WTC11 (cell line): ENCODE results near the gene CELF6. TPM values are rescaled to one million over a fixed set of nuclear protein-coding genes. Genes with fewer than 3 reads are reported as not detected.
A peak's percentile ranks its signal among the peaks of the same experiment; 100 is the strongest.

ENCODE experiments used
- ATAC-seq: fragments of 200-7000 bp; cut with Tn5 transposase; 2 replicates; pipeline ENCODE4 v1.10.0; 2021; ENCODE audit warnings: mild to moderate bottlenecking, moderate library complexity
- CTCF ChIA-PET: fragments of 300-600 bp; sonication (Branson Sonifier 250); formaldehyde crosslinking; loops from one replicate; lab custom pipeline; 2021; ENCODE audit warnings: antibody characterized with exemption; lab: Charles Lee
- POLR2A ChIA-PET: fragments of 350-600 bp; sonication (Branson Sonifier 250); formaldehyde crosslinking; loops from one replicate; lab custom pipeline; 2021; ENCODE audit warnings: antibody characterized with exemption; lab: Charles Lee
- DNase-seq: peaks from one replicate; pipeline ENCODE4 v3.0.0; 2021; ENCODE audit warnings: low spot score
- H3K27ac Mint-ChIP-seq: 2 replicates; pipeline ENCODE4 v1.8.0; 2021; ENCODE audit warnings: mixed read lengths
- H3K27me3 Mint-ChIP-seq: 2 replicates; pipeline ENCODE4 v1.8.0; 2021; ENCODE audit warnings: low read depth, mild to moderate bottlenecking, moderate library complexity, mixed read lengths
- H3K36me3 Mint-ChIP-seq: 2 replicates; pipeline ENCODE4 v1.8.0; 2021; ENCODE audit warnings: mixed read lengths
- H3K4me1 Mint-ChIP-seq: 2 replicates; pipeline ENCODE4 v1.8.0; 2022; ENCODE audit warnings: mixed read lengths
- H3K4me3 Mint-ChIP-seq: 2 replicates; pipeline ENCODE4 v1.8.0; 2021; ENCODE audit warnings: mild to moderate bottlenecking, moderate library complexity, mixed read lengths
- H3K9me3 Mint-ChIP-seq: 2 replicates; pipeline ENCODE4 v1.8.0; 2021; ENCODE audit warnings: mixed read lengths
- AFF4 ChIP-seq: sonication (generic); formaldehyde crosslinking; IDR thresholded peaks from 2 replicates; pipeline ENCODE4 v1.8.1; 2023; ENCODE audit warnings: mild to moderate bottlenecking, missing genetic modification reagents, borderline replicate concordance
- ATF3 ChIP-seq: sonication (generic); formaldehyde crosslinking; conservative IDR thresholded peaks from 2 replicates; pipeline ENCODE4 v1.8.1; 2022; ENCODE audit warnings: mild to moderate bottlenecking, missing genetic modification reagents
- ATF6 ChIP-seq: sonication (generic); formaldehyde crosslinking; IDR thresholded peaks from 2 replicates; pipeline ENCODE4 v1.8.1; 2023; ENCODE audit warnings: mild to moderate bottlenecking, missing genetic modification reagents
- E2F1 ChIP-seq: sonication (generic); formaldehyde crosslinking; IDR thresholded peaks from 2 replicates; pipeline ENCODE4 v1.8.0; 2022; ENCODE audit warnings: mild to moderate bottlenecking, missing genetic modification reagents
- ESRRA ChIP-seq: sonication (generic); formaldehyde crosslinking; IDR thresholded peaks from 2 replicates; pipeline ENCODE4 v1.8.1; 2022; ENCODE audit warnings: mild to moderate bottlenecking, missing genetic modification reagents, borderline replicate concordance
- FOXP1 ChIP-seq: sonication (generic); formaldehyde crosslinking; IDR thresholded peaks from 2 replicates; pipeline ENCODE4 v1.8.0; 2022; ENCODE audit warnings: missing genetic modification reagents, mild to moderate bottlenecking, moderate library complexity, borderline replicate concordance
- IRF2 ChIP-seq: sonication (generic); formaldehyde crosslinking; IDR thresholded peaks from 2 replicates; pipeline ENCODE4 v1.8.0; 2022; ENCODE audit warnings: low read depth, missing genetic modification reagents, borderline replicate concordance
- KAT7 ChIP-seq: sonication (generic); formaldehyde crosslinking; IDR thresholded peaks from 2 replicates; pipeline ENCODE4 v1.8.1; 2023; ENCODE audit warnings: missing genetic modification reagents, mild to moderate bottlenecking, borderline replicate concordance
- PRRX2 ChIP-seq: fragments of 250-450 bp; sonication (Bioruptor Pico); IDR thresholded peaks from 2 replicates; pipeline ENCODE4 v1.8.0; 2021; ENCODE audit warnings: mild to moderate bottlenecking
- RORB ChIP-seq: fragments of 250-450 bp; sonication (Bioruptor Pico); IDR thresholded peaks from 2 replicates; pipeline ENCODE4 v1.9.0; 2021; ENCODE audit warnings: mild to moderate bottlenecking
- SMAD3 ChIP-seq: sonication (generic); formaldehyde crosslinking; IDR thresholded peaks from 2 replicates; pipeline ENCODE4 v1.8.0; 2022; ENCODE audit warnings: missing genetic modification reagents, mild to moderate bottlenecking, borderline replicate concordance
- SP1 ChIP-seq: sonication (generic); formaldehyde crosslinking; conservative IDR thresholded peaks from 2 replicates; pipeline ENCODE4 v1.8.1; 2022; ENCODE audit warnings: missing genetic modification reagents
- USF2 ChIP-seq: sonication (generic); formaldehyde crosslinking; IDR thresholded peaks from 2 replicates; pipeline ENCODE4 v1.8.1; 2023; ENCODE audit warnings: mild to moderate bottlenecking, missing genetic modification reagents, moderate library complexity
- ZNF121 ChIP-seq: sonication (generic); formaldehyde crosslinking; IDR thresholded peaks from 2 replicates; pipeline ENCODE4 v1.8.0; 2023; ENCODE audit warnings: missing genetic modification reagents
- ZNF219 ChIP-seq: sonication (generic); formaldehyde crosslinking; IDR thresholded peaks from 2 replicates; pipeline ENCODE4 v1.8.0; 2023; ENCODE audit warnings: missing genetic modification reagents, mild to moderate bottlenecking, borderline replicate concordance
- ZNF232 ChIP-seq: sonication (generic); formaldehyde crosslinking; IDR thresholded peaks from 2 replicates; pipeline ENCODE4 v1.8.0; 2022; ENCODE audit warnings: mild to moderate bottlenecking, missing genetic modification reagents
- ZNF512 ChIP-seq: sonication (generic); formaldehyde crosslinking; IDR thresholded peaks from 2 replicates; pipeline ENCODE4 v1.8.1; 2022; ENCODE audit warnings: missing genetic modification reagents, borderline replicate concordance
- total RNA-seq: library from RNA; stranded (reverse); gene quantifications from 3 replicates; pipeline ENCODE4 v1.2.3, GENCODE V29; 2021

CELF6 gene
- total RNA-seq, 1 experiment from 2014 or later = not detected

GRCh38 chr15:72323752-72324151 is 3.8 kb upstream of the CELF6 start (continued):
- no peak for TF ChIP-seq AFF4
- no peak for TF ChIP-seq SP1 (CRISPR knock-in tag)
- no peak for TF ChIP-seq ZNF121 (CRISPR knock-in tag)
- no peak for TF ChIP-seq ZNF232 (CRISPR knock-in tag)
- no peak for TF ChIP-seq ZNF512 (CRISPR knock-in tag)

GRCh38 chr15:72319360-72319984 is 485 bp downstream of the CELF6 start:
- Mint-ChIP-seq H3K27ac (no peak overlapping the region), H3K4me1 (peaks cover 12% of the 10 kb centered on the region), H3K9me3 (peaks cover 13% of the 10 kb centered on the region), H3K4me3 (peak overlapping the region; percentile 43), H3K27me3 (peaks cover 70% of the 10 kb centered on the region), H3K36me3 (peaks cover 7% of the 10 kb centered on the region; the same call in 1 of the 2 replicates)
- peak; percentile 88 for ATAC-seq
- POLR2A ChIA-PET = interaction anchor here (0.6 kb wide), 1 partner anchor 94 kb away, joined by 11 read pairs; no protein-coding TSS in a partner anchor
- CTCF ChIA-PET = no interaction called here
- peak; percentile 90 for DNase-seq
- peak; percentile 88 for TF ChIP-seq ATF3 (CRISPR knock-in tag)
- peak; percentile 97 for TF ChIP-seq SMAD3
- TF ChIP-seq ATF6 (CRISPR knock-in tag) = 0 out of 2 replicates have a peak, but pooled peaks have one; percentile 64
- peak; percentile 99 for TF ChIP-seq FOXP1
- no peak for TF ChIP-seq PRRX2 (CRISPR knock-in tag)
- peak; percentile 98 for TF ChIP-seq ESRRA (CRISPR knock-in tag)
- no peak for TF ChIP-seq RORB (CRISPR knock-in tag)
- TF ChIP-seq AFF4 = peak; percentile 98
- TF ChIP-seq ZNF219 (CRISPR knock-in tag) = peak; percentile 98
- TF ChIP-seq ZNF512 (CRISPR knock-in tag) = peak; percentile 90; the same call in 1 of the 2 replicates
- peak; percentile 98 for TF ChIP-seq E2F1
- TF ChIP-seq USF2 = peak; percentile 42; the same call in 1 of the 2 replicates
- peak; percentile 92; the same call in 1 of the 2 replicates for TF ChIP-seq IRF2 (CRISPR knock-in tag)
- peak; percentile 99 for TF ChIP-seq KAT7 (CRISPR knock-in tag)
